SH-SY5Y (cell line): Measurements from ENCODE around the gene DCBLD2.

Experiments
- GATA2 ChIP-seq: IDR thresholded peaks from 2 replicates; pipeline ENCODE4 v1.6.1; 2011; ENCODE audit warnings: mild to moderate bottlenecking, low read depth, low read length
- GATA3 ChIP-seq: IDR thresholded peaks from 2 replicates; pipeline ENCODE4 v1.6.1; 2011; ENCODE audit warnings: low read depth, mild to moderate bottlenecking, low read length, moderate library complexity

GRCh38 chr3:98823791-98824190, 77.7 kb downstream of the DCBLD2 start:
- TF ChIP-seq GATA2 (no peak), GATA3 (no peak)
